Tibial nerve (tissue), 4 donors: ENCODE data around the gene HIBADH. TPM values are rescaled to one million over a fixed set of nuclear protein-coding genes. Genes with fewer than 3 reads are reported as not detected.
"Not testable (repeated sequence)": the region's sequence is repeated elsewhere in the genome, so short reads cannot be mapped to it uniquely, and the experiment has no call there.

Experiments
- DNase-seq, 2 donors: peaks; one replicate each; pipeline ENCODE4 v3.0.0-alpha.2; 2019; ENCODE audit warnings: low spot score in 2 of 2
- H3K27ac ChIP-seq, 4 donors: fragments of 200-600 bp; sonication (generic) in 3 of 4; one replicate each; pipeline ENCODE4 v1.5.1; 2017 to 2019; ENCODE audit warnings: mild to moderate bottlenecking in 1 of 4
- H3K27me3 ChIP-seq, 2 donors: fragments of 200-600 bp; sonication (generic) in 1 of 2; one replicate each; pipeline versions ENCODE4 v1.5.1 to v1.6.0; 2017 to 2019
- H3K36me3 ChIP-seq, 3 donors: fragments of 200-600 bp; sonication (generic); one replicate each; pipeline ENCODE4 v1.5.1; 2018 to 2019
- H3K4me1 ChIP-seq, 4 donors: fragments of 200-600 bp; sonication (generic) in 3 of 4; one replicate each; pipeline ENCODE4 v1.5.1; 2017 to 2019
- H3K4me3 ChIP-seq, 4 donors: fragments of 200-600 bp; sonication (generic) in 3 of 4; one replicate each; pipeline ENCODE4 v1.5.1; 2017 to 2019; ENCODE audit warnings: mild to moderate bottlenecking in 1 of 4, moderate library complexity in 1 of 4
- H3K9me3 ChIP-seq, 4 donors: fragments of 200-600 bp; sonication (generic) in 3 of 4; one replicate each; pipeline ENCODE4 v1.5.1; 2017 to 2019
- EP300 ChIP-seq, 2 donors: sonication (generic); formaldehyde crosslinking; IDR thresholded peaks; one replicate each; pipeline ENCODE4 v1.6.1; 2017; ENCODE audit warnings: antibody characterized with exemption in 2 of 2, mild to moderate bottlenecking in 1 of 2
- POLR2A ChIP-seq, 2 donors: fragments of 450-650 bp; IDR thresholded peaks; one replicate each; pipeline ENCODE4 v1.6.1; 2017; ENCODE audit warnings: antibody characterized with exemption in 2 of 2, mild to moderate bottlenecking in 2 of 2, moderate library complexity in 2 of 2
- WGBS, 2 donors: methylation state at CpG; one replicate each; pipeline ENCODE4 v1.1.5; 2018; 5-methylcytosine and 5-hydroxymethylcytosine counted together
- total RNA-seq, 4 donors: library from RNA; depleted of rRNA; stranded (reverse); fragments of >200 nt; gene quantifications; one replicate each; pipeline ENCODE4 v1.1.0, GENCODE V29; 2016
- TF ChIP-seq, protein P1 (sequence below), 5 experiments: fragments of 200-600 bp in 3 of 5; fragments of 450-650 bp in 2 of 5; sonication (generic) in 3 of 5; IDR thresholded peaks; one replicate each; pipeline ENCODE4 v1.5.1; 2016 to 2019; ENCODE audit warnings: antibody characterized with exemption in 5 of 5, mild to moderate bottlenecking in 3 of 5, moderate library complexity in 2 of 5

The HIBADH gene
- total RNA-seq, 4 donors from 2014 or later = 36.6 to 44.0 (median 41.7) TPM

- no peaks in the 10 kb centered on the region for H3K4me1 ChIP-seq
- no peaks in the 10 kb centered on the region for H3K27me3 ChIP-seq
- whole genome bisulfite sequencing, 2 donors = 88 to 90% methylated on average over 4 of the region's 4 CpGs
- no peaks in the 10 kb centered on the region for H3K36me3 ChIP-seq
- no peak overlapping the region for H3K4me3 ChIP-seq
- H3K27ac ChIP-seq = no peak overlapping the region
- DNase-seq = no peak
- H3K9me3 ChIP-seq = peaks cover 0 to 15% (median 0%) of the 10 kb centered on the region in 4 donors
- TF ChIP-seq, protein P1, sequence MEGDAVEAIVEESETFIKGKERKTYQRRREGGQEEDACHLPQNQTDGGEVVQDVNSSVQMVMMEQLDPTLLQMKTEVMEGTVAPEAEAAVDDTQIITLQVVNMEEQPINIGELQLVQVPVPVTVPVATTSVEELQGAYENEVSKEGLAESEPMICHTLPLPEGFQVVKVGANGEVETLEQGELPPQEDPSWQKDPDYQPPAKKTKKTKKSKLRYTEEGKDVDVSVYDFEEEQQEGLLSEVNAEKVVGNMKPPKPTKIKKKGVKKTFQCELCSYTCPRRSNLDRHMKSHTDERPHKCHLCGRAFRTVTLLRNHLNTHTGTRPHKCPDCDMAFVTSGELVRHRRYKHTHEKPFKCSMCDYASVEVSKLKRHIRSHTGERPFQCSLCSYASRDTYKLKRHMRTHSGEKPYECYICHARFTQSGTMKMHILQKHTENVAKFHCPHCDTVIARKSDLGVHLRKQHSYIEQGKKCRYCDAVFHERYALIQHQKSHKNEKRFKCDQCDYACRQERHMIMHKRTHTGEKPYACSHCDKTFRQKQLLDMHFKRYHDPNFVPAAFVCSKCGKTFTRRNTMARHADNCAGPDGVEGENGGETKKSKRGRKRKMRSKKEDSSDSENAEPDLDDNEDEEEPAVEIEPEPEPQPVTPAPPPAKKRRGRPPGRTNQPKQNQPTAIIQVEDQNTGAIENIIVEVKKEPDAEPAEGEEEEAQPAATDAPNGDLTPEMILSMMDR (IDR thresholded peaks at IDR 0.05) = no peak
- no peak for TF ChIP-seq POLR2A (IDR thresholded peaks at IDR 0.05)
- TF ChIP-seq EP300 (IDR thresholded peaks at IDR 0.05) = no peak
Measured at GRCh38 chr7:27684491-27684890, 21.8 kb upstream of the HIBADH start.

DNA sequence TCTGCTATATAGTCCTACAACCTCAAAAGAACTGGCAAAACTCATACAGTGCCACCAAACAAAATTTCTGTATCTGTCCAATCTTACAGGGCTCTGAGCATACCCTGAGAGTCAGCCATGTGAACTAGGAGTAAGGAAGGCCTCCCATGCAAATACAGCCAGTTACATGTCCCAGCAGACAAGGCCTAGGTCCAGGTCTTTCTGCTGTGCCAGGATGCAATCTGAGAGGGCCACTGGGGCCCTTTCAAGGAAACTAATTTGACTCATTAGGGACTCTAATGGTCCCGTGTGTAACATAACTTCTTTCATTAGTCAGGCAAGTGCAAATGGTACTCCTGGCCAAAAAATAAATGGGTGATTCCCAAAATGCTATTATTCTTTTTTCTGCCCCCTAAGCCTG, 17.9 kb upstream of the HIBADH start:
- TF ChIP-seq EP300 (IDR thresholded peaks at IDR 0.05) = no peak
- TF ChIP-seq, protein P1 (IDR thresholded peaks at IDR 0.05) = no peak
- no peak for TF ChIP-seq POLR2A (IDR thresholded peaks at IDR 0.05)
- 46 to 80% methylated on average over 1 of the region's 1 CpG for WGBS, 2 donors

DNA sequence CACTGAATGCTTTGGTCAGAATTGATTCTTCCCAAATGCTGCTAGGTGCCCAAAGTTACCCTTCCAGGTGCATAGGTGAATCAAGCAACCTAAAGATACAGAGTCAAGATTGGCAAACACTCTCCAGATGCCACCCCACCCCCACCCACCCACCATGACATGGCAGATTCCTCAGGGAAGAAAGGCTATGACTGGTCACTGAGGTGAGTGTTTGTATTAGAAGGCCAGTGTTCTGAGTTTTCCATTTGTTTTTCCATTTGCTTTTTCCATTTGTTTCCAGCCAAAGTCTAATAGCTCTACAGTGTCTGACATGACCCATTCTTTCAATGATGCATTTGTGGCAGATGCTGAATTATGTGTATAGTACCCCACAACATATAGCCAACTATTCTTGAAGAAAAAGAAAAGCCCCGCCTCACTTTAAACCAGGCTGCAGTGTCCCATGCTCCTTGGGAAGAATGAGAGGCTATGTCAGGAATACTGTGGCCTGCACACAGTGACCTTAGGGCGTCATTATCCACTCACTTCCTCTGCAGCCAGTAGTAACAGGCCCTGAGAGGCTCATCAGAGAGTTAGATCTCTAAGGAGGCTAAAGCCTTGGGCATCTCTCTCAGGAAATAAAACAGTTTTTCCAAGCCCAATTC, 16.1 kb upstream of the HIBADH start:
- TF ChIP-seq, protein P1 (IDR thresholded peaks at IDR 0.05) = no peak
- no peak for TF ChIP-seq EP300 (IDR thresholded peaks at IDR 0.05)
- TF ChIP-seq POLR2A (IDR thresholded peaks at IDR 0.05) = no peak
- WGBS, 2 donors = 64 to 66% methylated on average over 2 of the region's 2 CpGs
- H3K4me1 ChIP-seq = peaks cover 0 to 10% (median 0%) of the 10 kb centered on the region in 4 donors
- no peaks in the 10 kb centered on the region for H3K36me3 ChIP-seq
- no peaks in the 10 kb centered on the region for H3K27me3 ChIP-seq
- H3K9me3 ChIP-seq = no peaks in the 10 kb centered on the region
- peak overlapping the region; percentile 37 to 79 (median 65) for H3K27ac ChIP-seq
- DNase-seq = no peak
- H3K4me3 ChIP-seq = no peak overlapping the region

More for the DNA sequence above, 17.9 kb upstream of the HIBADH start:
- Histone ChIP-seq H3K4me3 (no peak overlapping the region), H3K27ac (no peak overlapping the region), H3K36me3 (no peaks in the 10 kb centered on the region), H3K27me3 (no peaks in the 10 kb centered on the region), H3K4me1 (peaks cover 0 to 10% (median 0%) of the 10 kb centered on the region in 4 donors), H3K9me3 (no peaks in the 10 kb centered on the region)
- DNase-seq = no peak

- Histone ChIP-seq H3K36me3 (no peaks in the 10 kb centered on the region), H3K4me1 (peaks cover 0 to 10% (median 0%) of the 10 kb centered on the region in 4 donors), H3K9me3 (no peaks in the 10 kb centered on the region), H3K27ac (peak overlapping the region; percentile 37 to 79 (median 65)), H3K27me3 (no peaks in the 10 kb centered on the region), H3K4me3 (no peak overlapping the region)
- TF ChIP-seq EP300 (IDR thresholded peaks at IDR 0.05) = peak in 1 of 2 donors; percentile 30
- TF ChIP-seq POLR2A (IDR thresholded peaks at IDR 0.05) = no peak
- DNase-seq = no peak
- 35 to 54% methylated on average over 3 of the region's 3 CpGs for WGBS, 2 donors
Measured at GRCh38 chr7:27677912-27678612, 15.4 kb upstream of the HIBADH start.

DNA sequence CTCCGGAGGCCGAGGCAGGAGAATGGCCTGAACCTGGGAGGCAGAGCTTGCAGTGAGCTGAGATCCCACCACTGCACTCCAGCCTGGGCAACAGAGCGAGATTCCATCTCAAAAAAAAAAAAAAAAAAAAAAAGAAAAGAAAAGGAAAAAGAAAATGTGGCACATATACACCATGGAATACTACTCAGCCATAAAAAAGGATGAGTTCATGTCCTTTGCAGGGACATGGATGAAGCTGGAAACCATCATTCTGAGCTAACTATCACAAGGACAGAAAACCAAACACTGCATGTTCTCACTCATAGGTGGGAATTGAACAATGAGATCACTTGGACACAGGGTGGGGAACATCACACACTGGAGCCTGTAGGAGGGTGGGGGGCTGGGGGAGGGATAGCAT, 11.4 kb upstream of the HIBADH start:
- H3K4me1 ChIP-seq = peaks cover 0 to 10% (median 0%) of the 10 kb centered on the region in 4 donors

GRCh38 chr7:27671675-27672074, 9.0 kb upstream of the HIBADH start:
- WGBS, 2 donors = 60 to 63% methylated on average over 3 of the region's 3 CpGs
- Histone ChIP-seq H3K9me3 (no peaks in the 10 kb centered on the region), H3K27ac (no peak overlapping the region), H3K27me3 (no peaks in the 10 kb centered on the region), H3K36me3 (no peaks in the 10 kb centered on the region), H3K4me3 (no peak overlapping the region), H3K4me1 (no peaks in the 10 kb centered on the region)
- no peak for DNase-seq
- TF ChIP-seq, protein P1 (IDR thresholded peaks at IDR 0.05) = no peak
- TF ChIP-seq POLR2A (IDR thresholded peaks at IDR 0.05) = no peak
- no peak for TF ChIP-seq EP300 (IDR thresholded peaks at IDR 0.05)

More for the DNA sequence above, 11.4 kb upstream of the HIBADH start:
- H3K27ac ChIP-seq, H3K4me3 ChIP-seq, H3K27me3 ChIP-seq, H3K9me3 ChIP-seq, DNase-seq, H3K36me3 ChIP-seq: not testable (repeated sequence)
- 90 to 97% methylated on average over 3 of the region's 3 CpGs for WGBS, 2 donors
